Esophagus muscularis mucosa (tissue), 4 donors: ENCODE results near the gene WDR62. TPM values are rescaled to one million over a fixed set of nuclear protein-coding genes. Genes with fewer than 3 reads are reported as not detected.
"Not testable (repeated sequence)": the region's sequence is repeated elsewhere in the genome, so short reads cannot be mapped to it uniquely, and the experiment has no call there.

Source experiments
- DNase-seq: peaks from one replicate; pipeline ENCODE4 v3.0.0-alpha.2; 2017; ENCODE audit errors: extremely low spot score
- H3K27ac ChIP-seq, 4 donors: fragments of 200-600 bp; sonication (generic); replicated peaks in 1 of 4; 1 replicate in 3 of 4; 2 replicates in 1 of 4; pipeline ENCODE4 v1.5.1; 2016 to 2019; ENCODE audit warnings: mild to moderate bottlenecking in 1 of 4
- H3K27me3 ChIP-seq, 4 donors: fragments of 200-600 bp; sonication (generic); one replicate each; pipeline versions ENCODE4 v1.5.1 to v1.6.0; 2016 to 2019
- H3K36me3 ChIP-seq, 4 donors: fragments of 200-600 bp; sonication (generic); one replicate each; pipeline ENCODE4 v1.5.1; 2016 to 2019
- H3K4me1 ChIP-seq, 4 donors: fragments of 200-600 bp; sonication (generic); one replicate each; pipeline ENCODE4 v1.5.1; 2016 to 2019
- H3K4me3 ChIP-seq, 4 donors: fragments of 200-600 bp; sonication (generic); 1 replicate in 2 of 4; 2 replicates in 2 of 4; pipeline ENCODE4 v1.5.1; 2016 to 2019; ENCODE audit warnings: mild to moderate bottlenecking in 4 of 4, moderate library complexity in 1 of 4
- H3K9me3 ChIP-seq, 4 donors: fragments of 200-600 bp; sonication (generic); 1 replicate in 3 of 4; 2 replicates in 1 of 4; pipeline ENCODE4 v1.5.1; 2016 to 2019
- CTCF ChIP-seq, 3 experiments: fragments of 200-600 bp in 2 of 3; fragments of 450-650 bp in 1 of 3; sonication (generic) in 2 of 3; IDR thresholded peaks; one replicate each; pipeline ENCODE4 v1.5.1; 2017 to 2019; ENCODE audit warnings: antibody characterized with exemption in 3 of 3, mild to moderate bottlenecking in 2 of 3, moderate library complexity in 1 of 3
- EP300 ChIP-seq: sonication (generic); formaldehyde crosslinking; IDR thresholded peaks from one replicate; pipeline ENCODE4 v1.6.1; 2017; ENCODE audit warnings: antibody characterized with exemption
- POLR2A ChIP-seq: fragments of 450-650 bp; IDR thresholded peaks from one replicate; pipeline ENCODE4 v1.6.1; 2017; ENCODE audit warnings: antibody characterized with exemption, moderate library complexity, mild to moderate bottlenecking, low read depth
- POLR2AphosphoS5 ChIP-seq, 2 donors: sonication (generic); formaldehyde crosslinking; IDR thresholded peaks; one replicate each; pipeline ENCODE4 v1.6.1; 2017; ENCODE audit warnings: antibody characterized with exemption in 2 of 2
- WGBS: methylation state at CpG from one replicate; pipeline ENCODE4 v1.1.5; 2018; 5-methylcytosine and 5-hydroxymethylcytosine counted together
- intact Hi-C: fragments of 100-400 bp; cut with DNase I; formaldehyde crosslinking; loops from one replicate; pipeline ENCODE4 v1.15.1; 2023
- total RNA-seq, 4 donors: library from RNA; depleted of rRNA; stranded (reverse); fragments of >200 nt; gene quantifications; one replicate each; pipeline versions ENCODE4 v1.1.0 to v1.2.1, GENCODE V29; 2016

WDR62 gene
- total RNA-seq, 4 donors from 2014 or later, result 0.26 to 0.52 (median 0.50) TPM; not detected in 1

GRCh38 chr19:36121486-36122124, 66.9 kb downstream of the WDR62 start:
- Histone ChIP-seq H3K4me3 (no peak overlapping the region), H3K9me3 (no peaks in the 10 kb centered on the region), H3K27me3 (no peaks in the 10 kb centered on the region), H3K36me3 (peaks cover 46 to 95% (median 86%) of the 10 kb centered on the region in 4 donors), H3K27ac (no peak overlapping the region), H3K4me1 (peaks cover 4 to 26% (median 14%) of the 10 kb centered on the region in 4 donors)
- WGBS, result 88% methylated on average over 40 of the region's 49 CpGs
- no peak for DNase-seq
- TF ChIP-seq POLR2AphosphoS5 (IDR thresholded peaks at IDR 0.05), result no peak
- TF ChIP-seq EP300, result no peak
- no peak for TF ChIP-seq POLR2A
- no peak for TF ChIP-seq CTCF (IDR thresholded peaks at IDR 0.05)
- intact Hi-C loops, result no loop called here

GRCh38 chr19:36125557-36125956, 70.9 kb downstream of the WDR62 start:
- TF ChIP-seq POLR2AphosphoS5 (IDR thresholded peaks at IDR 0.05) (no peak), EP300 (no peak), CTCF (IDR thresholded peaks at IDR 0.05) (no peak), POLR2A (no peak)
- 78% methylated on average over 9 of the region's 9 CpGs for WGBS
- DNase-seq, result no peak
- Histone ChIP-seq H3K4me3 (no peak overlapping the region), H3K27ac (no peak overlapping the region), H3K9me3 (no peaks in the 10 kb centered on the region), H3K36me3 (peaks cover 34 to 57% (median 54%) of the 10 kb centered on the region in 4 donors), H3K27me3 (no peaks in the 10 kb centered on the region), H3K4me1 (peaks cover 11 to 22% (median 20%) of the 10 kb centered on the region in 4 donors)
- intact Hi-C loops, result no loop called here

- TF ChIP-seq EP300 (no peak), POLR2AphosphoS5 (IDR thresholded peaks at IDR 0.05) (no peak), POLR2A (no peak), CTCF (IDR thresholded peaks at IDR 0.05) (no peak)
- Histone ChIP-seq H3K27ac (peak overlapping the region; percentile 84 to 94 (median 89)), H3K27me3 (no peaks in the 10 kb centered on the region), H3K9me3 (no peaks in the 10 kb centered on the region), H3K36me3 (peaks cover 26 to 29% (median 28%) of the 10 kb centered on the region in 4 donors), H3K4me3 (peak overlapping the region; percentile 47 to 65 (median 54)), H3K4me1 (peaks cover 11 to 22% (median 20%) of the 10 kb centered on the region in 4 donors)
- intact Hi-C loops, result no loop called here
- 9% methylated on average over 10 of the region's 10 CpGs for WGBS
- no peak for DNase-seq
Measured at GRCh38 chr19:36128392-36128736, 73.7 kb downstream of the WDR62 start.

GRCh38 chr19:36131221-36131620, 76.5 kb downstream of the WDR62 start:
- peaks cover 13 to 27% (median 24%) of the 10 kb centered on the region in 4 donors for H3K4me1 ChIP-seq
- DNase-seq, H3K27ac ChIP-seq, H3K36me3 ChIP-seq, H3K9me3 ChIP-seq, H3K27me3 ChIP-seq, H3K4me3 ChIP-seq: not testable (repeated sequence)
- intact Hi-C loops, result loop anchor here (10.0 kb wide), 1 partner anchor 84 kb away; the partner anchor contains the start of genes ZNF146 and ZNF565
- 62% methylated on average over 6 of the region's 6 CpGs for whole genome bisulfite sequencing
- peak in 1 of 2 donors; percentile 22 for TF ChIP-seq POLR2AphosphoS5 (IDR thresholded peaks at IDR 0.05)

GRCh38 chr19:36134867-36135266, 80.2 kb downstream of the WDR62 start:
- H3K36me3 ChIP-seq, DNase-seq, H3K27me3 ChIP-seq, H3K27ac ChIP-seq, H3K9me3 ChIP-seq, H3K4me3 ChIP-seq: not testable (repeated sequence)
- intact Hi-C loops, result loop anchor here (10.0 kb wide), 1 partner anchor 80 kb away; the partner anchor contains the start of genes ZNF146 and ZNF565
- H3K4me1 ChIP-seq, result peaks cover 14 to 33% (median 32%) of the 10 kb centered on the region in 4 donors
- 93% methylated on average over 3 of the region's 4 CpGs for WGBS
